ENCODE results near the gene RUNX1.
A peak's percentile ranks its signal among the peaks of the same experiment; 100 is the strongest.
"Not testable (repeated sequence)": the region's sequence is repeated elsewhere in the genome, so short reads cannot be mapped to it uniquely, and the experiment has no call there.

The RUNX1 gene

DNA sequence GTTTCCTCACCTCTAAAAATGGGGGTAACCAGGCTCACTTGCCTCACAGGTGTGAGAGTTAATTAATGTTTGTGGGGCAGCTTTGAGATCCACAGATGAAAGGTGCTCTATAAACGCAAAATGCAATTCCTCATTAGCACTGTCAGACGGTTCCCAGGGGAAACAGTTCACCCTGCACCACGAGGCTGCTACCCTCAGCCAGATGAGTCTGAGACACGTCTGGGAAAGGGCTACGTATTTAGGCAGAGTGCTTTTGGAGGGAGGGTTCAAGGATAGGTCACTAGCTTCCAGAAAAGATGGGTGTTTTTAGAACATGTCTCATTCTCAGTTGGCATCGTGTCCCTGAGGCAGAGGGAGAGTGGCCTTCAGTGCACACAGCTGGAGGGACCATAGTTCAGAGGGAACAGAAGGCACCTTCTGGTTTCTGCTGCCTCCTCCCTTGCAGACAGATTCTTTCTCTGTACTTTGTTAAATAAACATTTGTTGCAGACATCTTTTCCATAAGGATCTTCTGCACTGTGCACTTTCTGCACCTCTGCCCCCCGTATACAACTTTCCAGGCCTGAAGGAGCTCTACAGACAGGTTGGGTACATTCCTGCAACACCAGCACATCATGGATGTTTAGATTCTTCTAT lies 240.4 kb downstream of the RUNX1 start:
- no peak for DNase-seq (ENCODE audit: low spot score)
- Histone ChIP-seq H3K27ac (peak overlapping the region; percentile 46 to 82), H3K4me3 (no peak overlapping the region)
- TF ChIP-seq, protein P1, sequence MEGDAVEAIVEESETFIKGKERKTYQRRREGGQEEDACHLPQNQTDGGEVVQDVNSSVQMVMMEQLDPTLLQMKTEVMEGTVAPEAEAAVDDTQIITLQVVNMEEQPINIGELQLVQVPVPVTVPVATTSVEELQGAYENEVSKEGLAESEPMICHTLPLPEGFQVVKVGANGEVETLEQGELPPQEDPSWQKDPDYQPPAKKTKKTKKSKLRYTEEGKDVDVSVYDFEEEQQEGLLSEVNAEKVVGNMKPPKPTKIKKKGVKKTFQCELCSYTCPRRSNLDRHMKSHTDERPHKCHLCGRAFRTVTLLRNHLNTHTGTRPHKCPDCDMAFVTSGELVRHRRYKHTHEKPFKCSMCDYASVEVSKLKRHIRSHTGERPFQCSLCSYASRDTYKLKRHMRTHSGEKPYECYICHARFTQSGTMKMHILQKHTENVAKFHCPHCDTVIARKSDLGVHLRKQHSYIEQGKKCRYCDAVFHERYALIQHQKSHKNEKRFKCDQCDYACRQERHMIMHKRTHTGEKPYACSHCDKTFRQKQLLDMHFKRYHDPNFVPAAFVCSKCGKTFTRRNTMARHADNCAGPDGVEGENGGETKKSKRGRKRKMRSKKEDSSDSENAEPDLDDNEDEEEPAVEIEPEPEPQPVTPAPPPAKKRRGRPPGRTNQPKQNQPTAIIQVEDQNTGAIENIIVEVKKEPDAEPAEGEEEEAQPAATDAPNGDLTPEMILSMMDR (IDR thresholded peaks at IDR 0.05): no peak

DNA sequence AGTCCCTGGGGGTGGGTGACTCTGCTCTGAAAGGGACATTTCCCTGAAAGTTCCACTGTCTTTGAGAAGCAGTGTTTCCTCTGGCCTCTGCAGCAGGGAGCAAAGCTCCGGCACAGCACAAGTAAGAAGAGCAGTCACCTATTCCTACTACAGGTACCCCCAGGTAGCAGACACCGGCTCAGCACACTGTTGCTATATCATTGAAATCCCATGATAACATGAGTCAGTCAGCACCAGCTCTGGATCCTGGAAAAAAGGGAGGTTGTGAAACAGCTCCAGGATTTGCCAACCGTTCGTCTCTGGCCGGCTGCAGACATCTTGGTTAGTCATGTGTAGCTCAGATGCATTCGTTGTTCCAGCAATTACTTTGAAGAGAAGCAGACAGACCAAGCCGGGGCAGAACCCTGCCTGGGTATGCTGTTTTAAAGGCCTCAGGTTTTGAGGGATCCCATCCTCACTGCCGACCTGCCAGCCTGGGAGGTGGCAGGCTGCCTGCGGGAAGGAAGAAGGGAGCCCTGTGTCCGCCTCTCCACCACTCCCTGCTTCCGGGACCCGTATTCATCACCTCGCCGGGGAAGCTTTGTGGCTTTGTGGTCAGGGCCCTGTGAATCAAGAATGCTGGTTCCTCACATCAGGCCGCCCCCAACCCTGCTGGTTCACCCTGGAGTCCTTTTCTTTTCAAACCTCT lies 241.1 kb downstream of the RUNX1 start:
- no peak for DNase-seq (ENCODE audit: low spot score)
- Histone ChIP-seq H3K4me3 (peak overlapping the region; percentile 2), H3K27ac (peak overlapping the region; percentile 46 to 82)
- TF ChIP-seq, protein P1 (IDR thresholded peaks at IDR 0.05): no peak

DNA sequence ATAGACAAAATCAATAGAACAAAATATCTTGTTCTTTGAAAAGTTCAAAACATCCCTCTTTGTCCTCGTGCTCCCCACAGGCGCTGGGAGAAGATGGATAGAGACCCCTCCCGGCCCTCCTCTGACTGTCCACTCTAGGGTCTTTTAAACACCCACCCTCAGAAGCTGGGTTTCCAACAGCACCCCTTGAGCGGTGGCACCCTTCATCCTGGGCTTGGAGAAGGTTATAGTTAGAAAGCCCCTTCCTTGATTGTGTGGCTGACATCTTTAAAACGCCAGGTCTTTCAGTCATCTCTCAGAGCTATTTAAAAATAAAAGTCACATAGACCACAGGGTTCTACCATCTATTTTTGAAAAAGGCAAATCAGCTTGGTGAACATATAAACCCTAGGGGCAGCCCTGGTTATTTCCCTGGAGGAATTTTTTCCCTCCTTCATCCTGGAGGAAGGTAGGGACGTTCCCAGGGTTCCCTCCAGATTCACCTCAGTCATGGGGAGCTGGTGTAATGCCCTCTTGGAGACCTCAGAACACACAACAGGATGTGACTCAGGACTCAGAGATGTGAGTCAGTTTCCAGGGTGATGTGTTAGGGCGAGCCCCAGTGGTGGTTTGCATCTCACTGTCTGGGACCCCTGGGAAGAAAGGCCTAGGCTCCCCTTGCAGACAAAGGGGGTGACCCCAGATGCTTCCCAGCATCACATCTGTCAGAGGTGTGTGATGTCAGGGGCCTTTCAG lies 241.8 kb downstream of the RUNX1 start:
- no peak for DNase-seq (ENCODE audit: low spot score)
- peak overlapping the region; percentile 46 to 82 for H3K27ac ChIP-seq
- H3K4me3 ChIP-seq: peak overlapping the region; percentile 2
- TF ChIP-seq, protein P1 (IDR thresholded peaks at IDR 0.05): no peak

DNA sequence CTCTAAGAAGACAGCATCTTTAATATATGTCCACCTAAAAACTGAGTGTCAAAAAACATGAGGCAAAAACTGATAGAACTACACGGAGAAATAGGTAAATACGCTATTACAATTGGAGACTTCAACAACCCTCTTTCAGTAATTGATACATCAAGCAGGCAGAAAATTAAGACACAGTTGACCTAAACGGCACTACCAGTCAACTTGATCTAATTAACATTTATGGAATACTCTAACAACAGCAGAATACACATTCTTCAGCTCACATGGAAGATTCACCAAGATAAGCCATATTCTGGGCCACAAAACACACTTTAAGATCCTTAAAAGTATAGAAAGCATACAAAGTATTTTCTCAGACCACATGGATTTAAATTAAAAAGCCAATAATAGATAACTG lies 242.7 kb downstream of the RUNX1 start:
- no peak for DNase-seq (ENCODE audit: low spot score)
- H3K27ac ChIP-seq: no peak overlapping the region
- H3K4me3 ChIP-seq: no peak overlapping the region
- TF ChIP-seq, protein P1 (IDR thresholded peaks at IDR 0.05): no peak

DNA sequence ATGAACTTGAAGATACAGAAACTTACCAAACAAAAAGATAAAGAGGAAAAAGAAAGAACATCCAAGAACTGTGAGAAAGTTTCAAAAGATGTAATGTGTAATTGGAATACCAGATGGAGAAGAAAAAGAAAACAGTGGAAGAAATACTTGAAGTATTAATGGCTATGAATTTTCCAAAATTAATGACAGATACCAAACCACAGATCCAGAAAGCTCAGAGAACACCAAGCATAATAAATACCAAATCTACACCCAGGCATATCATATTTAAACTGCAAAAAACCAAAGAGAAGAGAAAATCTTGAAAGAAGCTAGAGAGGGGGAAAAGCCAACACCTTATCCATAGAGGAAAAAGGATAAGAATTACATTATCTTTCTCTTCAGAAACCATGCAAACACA lies 243.9 kb downstream of the RUNX1 start:
- TF ChIP-seq, protein P1 (IDR thresholded peaks at IDR 0.05): no peak
- no peak overlapping the region for H3K4me3 ChIP-seq

DNA sequence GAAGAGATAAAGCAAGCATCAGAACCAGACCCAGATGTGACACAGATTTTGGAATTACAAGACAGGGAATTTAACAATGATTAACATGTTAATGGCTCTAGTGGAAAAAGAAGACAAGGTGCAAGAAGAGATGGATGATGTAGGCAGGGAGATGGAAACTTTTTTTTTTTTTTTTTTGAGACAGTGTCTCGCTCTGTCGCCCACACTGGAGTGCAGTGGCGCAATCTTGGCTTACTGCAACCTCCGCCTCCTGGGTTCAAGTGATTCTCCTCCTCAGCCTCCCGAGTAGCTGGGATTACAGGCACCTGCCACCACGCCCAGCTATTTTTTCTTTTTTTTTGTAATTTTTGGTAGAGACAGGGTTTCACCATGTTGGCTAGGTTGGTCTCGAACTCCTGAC lies 244.5 kb downstream of the RUNX1 start:
- not testable (repeated sequence) for H3K4me3 ChIP-seq; H3K27ac ChIP-seq; DNase-seq (ENCODE audit: low spot score)

More for the DNA sequence above, 243.9 kb downstream of the RUNX1 start:
- H3K27ac ChIP-seq: no peak overlapping the region
- no peak for DNase-seq (ENCODE audit: low spot score)

DNA sequence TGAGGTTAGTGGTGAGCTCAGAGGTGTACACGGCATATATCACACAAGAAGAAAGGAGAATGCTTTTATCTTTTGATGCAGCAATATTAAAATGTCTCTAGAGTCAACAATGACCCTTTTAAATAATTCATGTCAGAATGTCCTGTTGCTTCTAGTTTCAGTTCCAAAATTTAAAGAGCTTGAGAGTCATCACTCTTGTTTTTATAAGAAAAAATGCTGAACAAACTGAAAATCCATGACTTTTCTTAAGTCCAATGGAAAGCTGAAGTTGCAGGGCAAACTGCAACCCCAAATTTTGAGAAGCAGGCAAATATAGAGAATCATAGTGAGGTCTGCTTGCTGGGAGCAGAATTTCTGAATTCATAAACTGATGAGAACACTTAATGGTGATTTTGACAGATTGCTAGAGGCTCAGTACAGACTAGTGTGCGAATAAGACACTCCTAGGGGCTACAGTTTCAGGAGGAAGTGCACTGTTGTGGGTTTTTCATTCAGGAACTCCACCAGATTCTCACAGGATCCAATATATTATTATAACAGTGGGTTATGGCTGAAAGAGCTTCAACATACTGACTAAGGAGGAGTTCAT lies 245.2 kb downstream of the RUNX1 start:
- Histone ChIP-seq H3K4me3 (no peak overlapping the region), H3K27ac (peak overlapping the region in 1 of 2 donors; percentile 2)
- DNase-seq (ENCODE audit: low spot score): no peak
- TF ChIP-seq, protein P1 (IDR thresholded peaks at IDR 0.05): no peak
